HG02852 (cell line): Measurements from ENCODE around the gene CEP72.
"Not testable (repeated sequence)": the region's sequence is repeated elsewhere in the genome, so short reads cannot be mapped to it uniquely, and the experiment has no call there.

Experiments used
- ATAC-seq: cut with Tn5 transposase; IDR thresholded peaks from one replicate; pipeline ENCODE4 v1.9.1; 2021; ENCODE audit warnings: mild to moderate bottlenecking, moderate library complexity; ENCODE audit not compliant: unreplicated experiment

Gene CEP72

GRCh38 chr5:611731-612486 is at the start of gene CEP72:
CEP72 (plus strand) TSS chr5:612340; CDS start chr5:612362, 22 bp downstream.
- peak; percentile 75 for ATAC-seq

- ATAC-seq = no peak
Observed at GRCh38 chr5:565782-566440, 46.2 kb upstream of the CEP72 start.

GRCh38 chr5:566636-567309 is 45.4 kb upstream of the CEP72 start:
- ATAC-seq = no peak

- ATAC-seq = no peak
Observed at GRCh38 chr5:567664-568060, 44.5 kb upstream of the CEP72 start.

- no peak for ATAC-seq
Observed at GRCh38 chr5:568061-568781, 43.9 kb upstream of the CEP72 start.

GRCh38 chr5:568809-569208 is 43.3 kb upstream of the CEP72 start:
- ATAC-seq = no peak

- no peak for ATAC-seq
Observed at GRCh38 chr5:569358-569867, 42.7 kb upstream of the CEP72 start.

GRCh38 chr5:569868-570361 is 42.2 kb upstream of the CEP72 start:
- no peak for ATAC-seq

- no peak for ATAC-seq
Observed at GRCh38 chr5:570446-570845, 41.7 kb upstream of the CEP72 start.

GRCh38 chr5:570886-571285 is 41.3 kb upstream of the CEP72 start:
- no peak for ATAC-seq

GRCh38 chr5:571791-572190 is 40.3 kb upstream of the CEP72 start:
- no peak for ATAC-seq

- no peak for ATAC-seq
Observed at GRCh38 chr5:572398-573019, 39.6 kb upstream of the CEP72 start.

GRCh38 chr5:573206-573605 is 38.9 kb upstream of the CEP72 start:
- no peak for ATAC-seq

GRCh38 chr5:573976-574375 is 38.2 kb upstream of the CEP72 start:
- no peak for ATAC-seq

GRCh38 chr5:574906-575305 is 37.2 kb upstream of the CEP72 start:
- ATAC-seq = no peak

GRCh38 chr5:575636-576035 is 36.5 kb upstream of the CEP72 start:
- no peak for ATAC-seq

GRCh38 chr5:577214-577613 is 34.9 kb upstream of the CEP72 start:
- not testable (repeated sequence) for ATAC-seq

GRCh38 chr5:577800-578199 is 34.3 kb upstream of the CEP72 start:
- no peak for ATAC-seq

GRCh38 chr5:579211-579610 is 32.9 kb upstream of the CEP72 start:
- ATAC-seq = no peak

- no peak for ATAC-seq
Observed at GRCh38 chr5:579746-580366, 32.3 kb upstream of the CEP72 start.
